SH-SY5Y (cell line): ENCODE data around the gene CDK6.

Source experiments
- GATA2 ChIP-seq: IDR thresholded peaks from 2 replicates; pipeline ENCODE4 v1.6.1; 2011; ENCODE audit warnings: mild to moderate bottlenecking, low read depth, low read length
- GATA3 ChIP-seq: IDR thresholded peaks from 2 replicates; pipeline ENCODE4 v1.6.1; 2011; ENCODE audit warnings: low read depth, mild to moderate bottlenecking, low read length, moderate library complexity

GRCh38 chr7:92798517-92799249 is 37.7 kb downstream of the CDK6 start:
- TF ChIP-seq GATA2, result no peak
- TF ChIP-seq GATA3, result no peak
